GM18909 (cell line): ENCODE data around the gene ADAMTS4.

Experiments
- ATAC-seq: cut with Tn5 transposase; IDR thresholded peaks from one replicate; pipeline ENCODE4 v1.9.1; 2021; ENCODE audit warnings: mild to moderate bottlenecking; ENCODE audit not compliant: unreplicated experiment, poor library complexity

ADAMTS4 gene

DNA sequence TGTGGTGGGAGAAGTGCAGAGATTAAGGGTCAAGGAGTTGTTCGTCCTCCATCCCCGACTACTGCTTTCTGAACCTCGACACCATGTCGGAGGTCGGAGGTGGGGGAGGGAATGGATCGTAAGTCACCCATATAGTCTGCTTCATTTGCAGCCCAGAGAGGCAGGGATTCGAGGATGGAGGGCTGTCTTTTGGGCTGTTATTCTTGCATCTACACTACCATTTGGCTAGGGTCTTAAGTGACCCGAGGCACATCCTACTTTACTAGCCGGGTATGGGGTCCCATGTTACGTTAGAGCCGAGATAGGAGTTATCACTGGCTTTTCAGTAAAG lies 39.0 kb downstream of the ADAMTS4 start:
- no peak for ATAC-seq

DNA sequence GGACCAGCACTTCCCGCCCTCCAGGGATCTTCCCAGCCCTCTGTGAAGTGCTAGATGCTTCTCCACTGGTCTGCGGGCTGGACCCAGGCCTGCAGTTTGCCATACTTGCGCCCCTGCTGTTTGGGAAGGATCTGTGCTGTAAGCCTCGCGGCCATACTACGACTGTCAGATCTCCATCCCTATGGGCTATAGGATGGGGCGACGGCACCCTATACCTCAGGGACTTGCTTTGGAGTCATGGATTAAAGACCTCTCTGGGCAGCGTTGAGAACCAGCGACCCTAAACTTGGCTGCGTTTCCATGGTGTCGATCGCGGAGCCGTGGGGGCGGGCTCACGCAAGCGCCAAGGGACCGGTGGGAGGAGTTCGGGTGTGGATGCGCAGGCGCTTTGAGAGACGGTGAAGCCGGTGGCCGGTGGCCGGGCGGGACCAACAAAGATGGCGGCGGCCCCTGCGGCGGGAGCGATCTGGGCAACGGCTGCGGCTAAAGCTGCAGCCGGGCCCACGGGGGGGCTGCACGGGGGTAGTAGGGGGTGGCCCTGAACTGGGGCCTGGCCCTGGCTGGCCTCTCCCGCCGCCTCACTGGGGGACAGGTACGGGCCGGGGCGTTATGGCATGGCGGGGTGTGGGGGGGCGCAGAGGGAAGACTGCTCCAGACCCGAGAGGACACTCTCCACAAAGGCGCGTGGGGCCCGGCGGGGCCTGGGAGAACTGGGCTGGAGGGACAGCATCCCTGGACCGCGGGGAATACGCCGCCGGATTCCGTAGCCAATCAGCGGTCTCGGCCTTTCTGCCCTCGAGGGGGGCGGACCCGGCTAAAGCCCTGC lies 39.6 kb downstream of the ADAMTS4 start, which contains the start of gene USP21:
Gene USP21 (plus strand): TSS at position 414 of the 826 bp plus-strand sequence. CDS start 1,141 bp downstream, outside the sequence.
- peak; percentile 87 for ATAC-seq

DNA sequence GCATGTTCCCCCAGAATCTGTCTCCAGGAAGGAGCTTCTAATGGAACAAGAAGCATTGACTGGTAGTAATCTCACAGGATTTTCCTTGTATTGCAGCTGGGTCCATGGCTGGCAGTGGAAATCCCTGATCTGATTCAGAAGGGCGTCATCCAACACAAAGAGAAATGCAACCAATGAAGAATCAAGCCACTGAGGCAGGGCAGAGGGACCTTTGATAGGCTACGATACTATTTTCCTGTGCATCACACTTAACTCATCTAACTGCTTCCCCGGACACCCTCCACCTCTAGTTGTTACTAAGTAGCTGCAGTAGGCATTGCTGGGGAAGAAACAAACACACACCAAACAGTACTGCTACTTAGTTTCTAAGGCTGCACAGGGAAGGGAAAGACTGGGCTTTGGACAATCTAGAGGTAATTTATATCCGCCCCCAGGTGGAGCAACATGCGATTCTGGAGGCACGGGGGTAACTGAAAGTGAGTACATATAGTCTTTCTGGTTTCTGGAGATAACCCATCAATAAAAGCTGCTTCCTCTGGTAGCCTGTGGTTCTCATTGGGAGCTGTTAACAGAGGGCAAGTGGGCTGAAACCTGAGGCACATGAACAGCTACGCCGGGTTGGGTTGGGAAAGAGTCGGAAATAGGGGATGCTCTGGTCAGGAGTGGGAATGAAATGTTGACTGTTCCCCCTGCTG lies 40.4 kb downstream of the ADAMTS4 start:
- no peak for ATAC-seq

DNA sequence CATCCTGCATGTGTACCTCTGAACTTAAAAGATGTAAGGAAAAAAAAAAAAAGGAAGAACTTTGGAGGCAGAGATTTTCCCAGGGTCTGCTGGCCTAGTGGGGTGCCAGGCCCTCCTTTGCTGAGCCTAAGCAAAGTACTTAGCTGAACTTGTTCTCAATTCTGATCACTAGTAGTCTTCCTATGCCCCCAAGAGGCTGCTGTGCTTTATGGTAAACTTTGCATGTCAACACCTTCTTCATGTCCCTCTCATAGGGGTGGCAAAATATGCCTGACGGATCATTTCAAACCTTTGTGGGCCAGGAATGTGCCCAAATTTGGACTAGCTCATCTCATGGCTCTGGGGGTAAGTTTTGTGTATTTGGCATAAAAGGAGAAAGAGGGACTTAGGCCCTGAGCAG lies 41.0 kb downstream of the ADAMTS4 start:
- no peak for ATAC-seq

DNA sequence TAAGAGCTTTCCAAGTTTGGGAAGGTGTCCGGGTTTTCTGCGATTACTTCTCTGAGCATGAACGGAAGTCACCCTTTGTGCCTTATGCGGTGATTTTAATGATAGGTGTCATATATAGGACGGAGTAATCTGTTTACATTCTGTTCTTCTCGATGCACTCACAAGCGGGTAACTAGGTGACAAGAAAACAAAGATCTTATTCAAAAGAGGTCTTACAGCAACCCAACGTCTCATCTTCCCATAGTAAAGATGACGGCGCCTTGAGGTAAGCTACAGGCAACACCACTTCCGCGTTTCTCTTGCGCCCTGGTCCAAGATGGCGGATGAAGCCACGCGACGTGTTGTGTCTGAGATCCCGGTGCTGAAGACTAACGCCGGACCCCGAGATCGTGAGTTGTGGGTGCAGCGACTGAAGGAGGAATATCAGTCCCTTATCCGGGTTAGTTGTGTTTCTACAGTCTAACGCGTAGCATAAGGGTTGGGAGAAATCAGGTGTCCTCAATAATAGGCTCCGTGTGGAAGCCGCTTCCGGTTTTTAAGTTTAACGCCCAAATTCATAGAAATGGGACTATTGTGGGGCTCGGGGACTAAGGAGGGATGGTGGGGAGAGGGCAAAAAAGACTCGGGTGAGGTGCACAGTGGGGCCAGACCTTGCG lies 45.0 kb downstream of the ADAMTS4 start, which contains the start of gene UFC1:
Gene UFC1 (plus strand): TSS at position 297 of the 656 bp plus-strand sequence. CDS start 20 bp downstream, at position 317.
- peak; percentile 94 for ATAC-seq

DNA sequence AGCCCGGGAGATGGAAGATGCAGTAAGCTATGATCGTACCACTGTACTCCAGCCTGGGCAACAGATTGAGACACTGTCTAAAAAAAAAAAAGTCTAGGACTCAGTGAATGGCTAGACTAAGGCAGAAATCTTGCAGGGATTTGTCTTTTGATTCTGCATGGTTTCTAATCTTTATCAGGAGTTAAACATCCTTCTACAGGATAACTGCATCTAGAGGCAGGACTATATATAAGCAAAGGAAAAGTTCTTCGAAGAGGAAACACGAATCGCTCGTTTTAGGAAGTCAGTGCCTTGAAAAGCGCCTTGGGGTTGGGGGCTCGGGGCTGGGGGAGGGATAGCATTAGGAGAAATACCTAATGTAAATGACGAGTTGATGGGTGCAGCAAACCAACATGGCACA lies 45.7 kb downstream of the ADAMTS4 start:
- ATAC-seq, result peak; percentile 8

DNA sequence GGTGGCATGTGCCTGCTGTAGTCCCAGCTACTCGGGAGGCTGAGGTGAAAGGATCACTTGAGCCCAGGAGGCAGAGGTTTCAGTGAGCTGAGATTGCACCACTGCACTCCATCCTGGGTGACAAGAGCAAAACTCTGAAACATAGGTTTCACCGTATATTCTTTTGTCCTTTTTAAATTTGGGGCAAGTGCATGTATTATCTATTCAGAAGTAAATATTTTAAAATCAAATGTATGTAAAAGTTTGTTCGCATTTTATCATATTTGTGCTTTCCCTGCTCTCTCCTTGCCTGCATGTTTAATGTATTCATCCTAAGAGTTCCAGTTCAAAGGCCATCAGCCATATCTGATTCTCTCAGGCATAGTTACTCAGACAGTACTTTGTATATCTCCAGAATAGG lies 53.0 kb downstream of the ADAMTS4 start:
- no peak for ATAC-seq

DNA sequence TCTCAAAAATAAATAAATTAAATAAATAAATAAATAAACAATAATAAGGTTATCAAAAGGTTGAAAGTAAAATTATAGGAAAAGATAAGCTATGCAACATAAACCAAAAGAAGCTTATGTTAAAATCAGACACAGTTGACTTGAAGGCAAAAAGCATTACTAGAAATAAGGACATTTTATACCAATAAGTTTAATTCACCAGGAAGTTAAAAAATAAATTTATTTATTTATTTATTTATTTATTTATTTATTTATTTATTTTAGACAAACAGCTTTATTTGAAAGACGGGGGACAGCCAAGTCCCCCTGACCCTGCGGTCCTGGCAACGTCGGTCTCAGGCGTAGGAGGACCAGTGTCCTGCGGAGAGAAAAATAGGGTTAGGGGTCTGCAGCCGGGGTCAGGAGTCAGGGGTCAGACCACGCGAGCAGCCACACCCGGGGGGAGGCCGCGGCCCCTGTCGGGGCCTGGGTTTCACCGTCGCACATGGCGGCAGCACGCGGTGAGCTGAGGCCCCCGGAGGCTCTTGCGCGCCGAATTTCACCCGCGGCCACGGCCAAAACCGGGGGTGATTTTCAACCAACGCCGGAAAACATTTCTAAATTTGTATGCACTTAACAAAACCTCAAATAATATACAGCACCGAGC lies 58.0 kb downstream of the ADAMTS4 start:
- ATAC-seq, result no peak

DNA sequence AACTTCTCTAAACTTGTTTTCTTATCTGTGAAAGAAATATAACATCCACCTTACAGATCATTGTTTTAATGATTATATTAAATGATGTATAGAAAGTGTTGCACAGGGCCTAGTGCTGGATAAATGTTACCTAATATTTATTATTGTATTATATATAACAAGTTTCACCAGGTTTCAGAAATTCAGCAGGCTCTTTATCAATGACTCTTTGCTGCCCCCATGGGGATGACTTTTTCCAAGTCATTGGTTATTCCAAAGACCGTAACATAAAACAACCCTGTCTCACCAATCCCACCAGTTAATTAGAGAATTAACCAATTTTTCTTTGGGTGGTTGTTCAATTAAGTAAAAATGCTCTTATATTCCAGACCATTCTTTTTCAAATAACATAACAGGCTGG lies 59.1 kb downstream of the ADAMTS4 start:
- ATAC-seq, result no peak

DNA sequence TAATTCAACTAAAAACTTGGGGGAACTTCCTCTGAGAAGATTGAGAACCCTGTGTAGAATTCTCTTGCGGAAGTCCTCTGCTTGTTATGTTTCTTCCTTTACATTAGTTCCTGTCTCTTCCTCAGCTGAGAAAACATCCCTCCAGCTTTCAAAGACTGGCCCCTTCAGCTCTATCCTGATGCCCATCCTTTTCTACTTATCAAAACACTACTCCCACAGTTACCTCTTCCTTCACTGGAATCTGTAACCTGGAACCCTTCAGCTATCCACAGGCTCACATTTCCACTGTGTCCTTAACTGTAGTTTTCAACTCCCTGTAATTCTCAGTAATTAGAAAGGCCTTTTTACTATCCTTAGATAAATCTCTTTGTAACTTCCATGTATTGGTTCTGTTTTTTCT lies 60.4 kb downstream of the ADAMTS4 start:
- ATAC-seq, result no peak

DNA sequence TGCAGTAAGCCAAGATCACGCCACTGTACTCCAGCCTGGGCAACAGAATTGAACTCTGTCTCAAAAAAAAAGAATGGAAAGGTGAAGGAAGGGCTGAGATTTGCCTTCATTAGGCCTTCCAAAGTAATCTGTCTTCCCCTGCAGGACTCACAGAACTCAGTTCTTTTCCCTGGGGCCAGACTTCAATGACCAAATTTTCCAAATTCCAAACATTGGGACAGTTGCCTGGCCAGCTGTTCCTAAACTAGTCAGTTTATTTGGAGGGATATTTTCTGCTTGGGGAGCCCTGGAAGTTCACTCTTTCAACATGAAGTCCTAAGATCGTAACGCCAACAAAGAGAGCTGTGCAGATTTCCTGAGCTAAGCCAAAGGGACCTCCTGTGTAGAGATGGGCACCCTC lies 61.0 kb downstream of the ADAMTS4 start:
- no peak for ATAC-seq
